ENCODE results near the gene EPHA8. TPM values are rescaled to one million over a fixed set of nuclear protein-coding genes. Genes with fewer than 3 reads are reported as not detected.

The EPHA8 gene
- polyA plus RNA-seq, 1 experiment, result not detected

DNA sequence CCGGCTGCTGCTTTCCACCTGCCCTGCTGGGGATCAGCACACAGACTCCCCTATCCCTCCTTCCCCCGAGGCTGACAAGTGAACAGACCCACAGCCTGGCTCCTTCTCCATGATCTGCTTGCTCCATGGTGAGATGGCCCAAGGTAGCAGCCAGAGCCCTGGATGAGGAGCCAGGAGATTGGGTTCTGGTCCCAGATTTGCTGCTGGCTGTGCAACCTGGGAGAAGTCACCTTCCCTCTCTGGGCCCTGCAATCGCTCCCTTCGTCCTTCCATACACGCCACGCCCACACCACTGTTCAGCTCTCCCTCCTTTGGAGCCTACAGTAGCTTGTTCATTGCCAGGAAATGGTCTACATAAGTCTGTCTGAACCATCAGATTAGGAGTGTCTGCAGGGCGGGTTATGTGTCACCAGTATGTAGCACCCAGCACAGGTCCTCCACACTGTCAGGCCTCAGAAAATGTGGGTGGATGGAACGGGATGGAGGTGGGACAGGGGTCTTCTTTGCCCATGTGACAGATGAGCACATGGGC is 9.2 kb upstream of the EPHA8 start:
- CTCF ChIA-PET, result no interaction called here

DNA sequence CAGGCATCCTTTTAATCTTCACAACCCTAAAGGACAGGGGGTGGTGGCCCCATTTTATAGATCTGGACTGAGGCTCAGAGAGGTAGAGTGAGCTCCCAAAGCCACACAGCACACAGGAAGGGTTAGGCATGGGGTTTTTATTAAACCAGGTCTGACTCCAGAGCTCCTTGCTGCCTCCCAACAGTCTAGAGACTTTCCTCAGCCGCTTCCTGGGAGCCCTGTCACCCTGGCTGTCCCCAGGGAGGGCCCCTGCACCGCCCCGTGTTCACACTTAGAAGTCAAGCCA is 8.0 kb upstream of the EPHA8 start:
- ChIA-PET POLR2A (no interaction called here), CTCF (no interaction called here)
- TF ChIP-seq, protein P1, sequence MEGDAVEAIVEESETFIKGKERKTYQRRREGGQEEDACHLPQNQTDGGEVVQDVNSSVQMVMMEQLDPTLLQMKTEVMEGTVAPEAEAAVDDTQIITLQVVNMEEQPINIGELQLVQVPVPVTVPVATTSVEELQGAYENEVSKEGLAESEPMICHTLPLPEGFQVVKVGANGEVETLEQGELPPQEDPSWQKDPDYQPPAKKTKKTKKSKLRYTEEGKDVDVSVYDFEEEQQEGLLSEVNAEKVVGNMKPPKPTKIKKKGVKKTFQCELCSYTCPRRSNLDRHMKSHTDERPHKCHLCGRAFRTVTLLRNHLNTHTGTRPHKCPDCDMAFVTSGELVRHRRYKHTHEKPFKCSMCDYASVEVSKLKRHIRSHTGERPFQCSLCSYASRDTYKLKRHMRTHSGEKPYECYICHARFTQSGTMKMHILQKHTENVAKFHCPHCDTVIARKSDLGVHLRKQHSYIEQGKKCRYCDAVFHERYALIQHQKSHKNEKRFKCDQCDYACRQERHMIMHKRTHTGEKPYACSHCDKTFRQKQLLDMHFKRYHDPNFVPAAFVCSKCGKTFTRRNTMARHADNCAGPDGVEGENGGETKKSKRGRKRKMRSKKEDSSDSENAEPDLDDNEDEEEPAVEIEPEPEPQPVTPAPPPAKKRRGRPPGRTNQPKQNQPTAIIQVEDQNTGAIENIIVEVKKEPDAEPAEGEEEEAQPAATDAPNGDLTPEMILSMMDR (IDR thresholded peaks at IDR 0.05; ENCODE audit: low read depth, low read length), result no peak
- Histone ChIP-seq H3K27ac (ENCODE audit: low read depth, low read length) (no peak overlapping the region), H3K4me3 (ENCODE audit: low read depth, low read length) (no peak overlapping the region), H3K27me3 (ENCODE audit: control insufficient read depth, insufficient read depth, low read length) (peaks cover 79% of the 10 kb centered on the region), H3K9me3 (ENCODE audit: control insufficient read depth, insufficient read depth, low read length) (no peaks in the 10 kb centered on the region)
- DNase-seq (ENCODE audit: low read depth, low spot score), result no peak

More for the DNA sequence above, 9.2 kb upstream of the EPHA8 start:
- Histone ChIP-seq H3K4me3 (ENCODE audit: low read depth, low read length) (no peak overlapping the region), H3K27me3 (ENCODE audit: control insufficient read depth, insufficient read depth, low read length) (peaks cover 77% of the 10 kb centered on the region), H3K9me3 (ENCODE audit: control insufficient read depth, insufficient read depth, low read length) (no peaks in the 10 kb centered on the region), H3K27ac (ENCODE audit: low read depth, low read length) (no peak overlapping the region)
- POLR2A ChIA-PET, result no interaction called here
- TF ChIP-seq, protein P1 (IDR thresholded peaks at IDR 0.05; ENCODE audit: low read depth, low read length), result no peak
- no peak for DNase-seq (ENCODE audit: low read depth, low spot score)

DNA sequence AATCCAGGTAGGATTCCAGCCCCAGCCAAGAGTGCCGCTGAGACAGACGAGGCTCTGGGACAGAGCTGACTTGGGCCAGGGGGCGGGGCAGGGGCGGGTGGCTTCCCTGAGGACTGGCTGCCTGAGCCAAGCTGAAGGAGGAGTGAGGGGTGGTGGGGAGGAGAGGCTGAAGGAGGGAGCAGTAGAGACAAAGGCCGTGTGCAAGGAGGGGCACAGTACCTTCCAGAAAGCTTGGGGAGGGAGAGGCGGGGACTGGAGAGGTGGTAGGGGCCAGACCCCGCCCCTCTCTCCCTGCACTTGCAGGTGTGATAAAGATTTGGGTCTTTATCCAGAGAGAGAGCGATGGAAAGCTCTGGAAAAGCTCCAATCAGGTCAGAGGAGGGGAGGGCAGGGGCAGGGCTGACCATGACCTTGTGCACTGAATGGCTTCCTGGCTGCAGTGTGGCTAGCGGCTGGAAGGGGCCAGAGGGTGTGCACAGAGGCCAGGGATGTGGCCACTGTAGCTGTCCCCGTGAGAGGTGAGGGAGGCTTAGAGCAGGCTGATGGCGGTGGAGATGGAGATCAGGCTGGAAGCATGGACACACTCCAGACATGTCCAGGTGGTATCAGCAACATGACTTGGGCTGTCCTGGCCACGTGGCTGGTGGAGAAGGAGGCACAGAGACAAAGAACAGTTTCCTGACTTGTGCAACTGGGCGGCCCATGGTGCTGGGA is 6.7 kb upstream of the EPHA8 start:
- ChIA-PET CTCF (no interaction called here), POLR2A (no interaction called here)
- no peak for DNase-seq (ENCODE audit: low read depth, low spot score)
- TF ChIP-seq, protein P1 (IDR thresholded peaks at IDR 0.05; ENCODE audit: low read depth, low read length), result no peak
- H3K27ac ChIP-seq (ENCODE audit: low read depth, low read length), result no peak overlapping the region
- H3K4me3 ChIP-seq (ENCODE audit: low read depth, low read length), result no peak overlapping the region
- no peaks in the 10 kb centered on the region for H3K9me3 ChIP-seq (ENCODE audit: control insufficient read depth, insufficient read depth, low read length)
- H3K27me3 ChIP-seq (ENCODE audit: control insufficient read depth, insufficient read depth, low read length), result peaks cover 81% of the 10 kb centered on the region

DNA sequence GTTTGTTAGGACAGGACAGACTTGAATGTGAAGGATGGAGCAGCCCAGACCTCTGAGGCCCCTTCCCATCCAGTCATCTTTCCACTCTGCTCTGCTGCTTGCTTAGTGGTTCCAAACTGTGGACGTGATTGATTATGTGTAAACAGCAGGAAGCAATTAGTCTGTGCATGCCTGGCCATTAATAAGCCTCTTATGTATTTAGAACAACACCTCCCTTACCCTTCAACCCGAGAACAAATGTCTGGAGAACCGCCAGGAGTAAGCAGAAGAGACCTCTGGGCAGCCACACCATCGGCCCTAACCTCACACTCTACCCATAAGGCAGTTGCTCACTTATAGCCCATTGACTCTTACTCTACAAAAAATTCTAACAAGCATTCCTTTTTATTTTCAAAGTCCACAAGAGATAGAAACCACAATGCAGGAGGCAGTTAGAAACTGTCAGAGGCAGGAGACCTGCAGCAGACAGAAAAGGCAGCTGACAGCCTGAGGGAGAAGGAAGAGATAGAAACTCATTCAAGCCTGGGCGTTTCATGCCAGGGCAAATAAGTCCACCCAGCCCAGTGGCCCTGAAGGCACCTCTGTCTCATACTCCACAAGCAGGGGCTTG is 5.8 kb upstream of the EPHA8 start:
- H3K27me3 ChIP-seq (ENCODE audit: control insufficient read depth, insufficient read depth, low read length), result peaks cover 83% of the 10 kb centered on the region
- DNase-seq (ENCODE audit: low read depth, low spot score), result no peak
- TF ChIP-seq, protein P1 (IDR thresholded peaks at IDR 0.05; ENCODE audit: low read depth, low read length), result no peak
- H3K4me3 ChIP-seq (ENCODE audit: low read depth, low read length), result no peak overlapping the region
- no peaks in the 10 kb centered on the region; the same call in 1 of the 2 replicates for H3K9me3 ChIP-seq (ENCODE audit: control insufficient read depth, insufficient read depth, low read length)
- CTCF ChIA-PET, result no interaction called here
- POLR2A ChIA-PET, result no interaction called here
- H3K27ac ChIP-seq (ENCODE audit: low read depth, low read length), result no peak overlapping the region
